Hypothalamus (tissue), 51 donors: ENCODE data around the gene ZNF547.

Experiments used
- DNase-seq, 51 donors: peaks; one replicate each; lab custom pipeline; 2025; lab: John Stamatoyannopoulos, UW

ZNF547 gene

DNA sequence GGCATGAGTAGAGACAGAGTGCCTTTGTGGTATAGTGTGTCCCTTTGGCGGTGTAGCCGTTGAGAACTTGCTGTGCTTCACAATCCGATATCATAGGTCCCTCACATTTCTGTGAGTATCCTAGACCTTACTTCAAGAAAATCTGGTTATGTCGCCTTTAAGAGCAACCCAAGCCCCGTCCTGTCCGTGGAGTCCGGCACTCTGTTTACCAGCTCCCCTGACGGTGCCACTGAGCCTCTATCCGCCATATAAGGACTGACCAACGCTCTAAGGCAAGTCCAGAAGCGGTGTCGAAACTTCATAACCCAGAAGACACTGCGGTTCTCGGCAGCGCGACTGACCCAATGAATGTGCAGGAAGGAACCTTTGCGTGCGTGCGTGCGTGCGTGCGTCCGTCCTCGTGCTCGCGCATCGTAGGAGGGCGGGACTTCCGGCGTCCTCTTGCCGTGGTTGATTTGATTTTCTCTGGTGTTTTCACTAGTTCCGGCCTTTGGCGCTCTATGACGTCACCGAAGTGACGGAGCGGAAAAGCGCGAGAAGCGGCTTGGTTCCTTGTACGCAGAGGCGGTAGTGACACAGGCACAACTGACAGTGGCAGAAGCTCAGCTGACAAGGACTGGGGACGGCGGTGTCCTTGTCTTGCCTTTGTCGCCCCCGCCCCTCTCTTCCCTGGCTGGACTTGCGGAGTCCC is at the start of gene ZNF547, which contains the start of gene TRAPPC2B:
Gene ZNF547 (plus strand): TSS at position 555 of the 691 bp plus-strand sequence. CDS start 5,005 bp downstream, outside the sequence.
Gene TRAPPC2B (plus strand): TSS at position 555 of the 691 bp plus-strand sequence. CDS start 1,283 bp downstream, outside the sequence.
- DNase-seq: peak; percentile 75 to 99 (median 97)

DNA sequence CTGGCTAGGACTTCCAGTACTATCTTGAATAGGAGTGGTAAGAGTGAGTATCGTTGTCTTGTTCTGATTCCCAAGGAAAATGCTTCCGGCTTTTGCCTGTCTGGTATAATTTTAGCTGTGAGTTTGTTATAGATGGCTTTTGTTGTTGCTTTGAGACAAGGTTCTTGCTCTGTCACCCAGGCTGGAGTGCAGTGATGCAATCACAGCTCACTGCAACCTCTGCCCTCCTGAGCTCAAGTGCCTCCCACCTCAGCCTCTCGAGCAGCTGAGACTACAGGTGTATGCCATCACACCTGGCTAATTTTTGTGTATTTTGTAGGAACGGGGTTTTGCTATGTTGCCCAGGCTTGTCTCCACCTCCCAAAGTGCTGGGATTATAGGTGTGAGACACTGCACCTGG is 49.2 kb upstream of the ZNF547 start:
- no peak for DNase-seq

DNA sequence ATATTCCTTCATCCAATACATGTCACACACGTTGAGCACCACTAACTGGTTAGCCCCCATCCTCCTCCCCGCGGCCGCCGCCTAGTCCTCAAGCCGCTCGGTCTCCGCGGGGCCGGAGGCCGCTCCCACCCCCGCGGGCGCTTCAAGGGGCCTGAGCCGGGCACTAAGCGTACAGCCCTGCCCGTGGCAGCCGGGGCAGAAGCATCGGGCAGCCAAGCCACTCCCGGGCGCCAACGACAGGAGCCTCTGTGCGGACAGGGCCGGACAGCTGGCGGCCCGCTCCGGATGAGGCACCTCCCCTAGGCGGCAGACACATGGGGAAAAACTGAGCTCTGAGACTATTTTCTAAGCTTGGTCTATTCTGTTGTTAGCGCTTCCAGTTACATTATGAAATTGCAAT is 45.8 kb upstream of the ZNF547 start:
- peak in 6 of 51 donors; percentile 3 to 20 (median 5) for DNase-seq

DNA sequence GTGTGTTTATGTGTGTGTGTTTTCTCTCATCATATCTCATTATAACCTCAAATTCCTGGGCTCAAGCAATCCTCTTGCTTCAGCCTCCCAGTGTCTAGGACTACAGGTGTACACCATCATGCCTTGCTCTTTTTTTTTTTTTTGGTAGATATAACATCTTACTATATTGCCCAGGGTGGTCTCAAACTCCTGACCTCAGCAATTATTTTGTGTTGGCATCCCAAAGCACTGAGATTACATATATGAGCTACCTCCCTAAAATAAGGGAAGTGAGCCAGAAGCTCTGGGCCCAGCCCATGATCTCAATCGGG is 43.5 kb upstream of the ZNF547 start:
- DNase-seq: no peak

DNA sequence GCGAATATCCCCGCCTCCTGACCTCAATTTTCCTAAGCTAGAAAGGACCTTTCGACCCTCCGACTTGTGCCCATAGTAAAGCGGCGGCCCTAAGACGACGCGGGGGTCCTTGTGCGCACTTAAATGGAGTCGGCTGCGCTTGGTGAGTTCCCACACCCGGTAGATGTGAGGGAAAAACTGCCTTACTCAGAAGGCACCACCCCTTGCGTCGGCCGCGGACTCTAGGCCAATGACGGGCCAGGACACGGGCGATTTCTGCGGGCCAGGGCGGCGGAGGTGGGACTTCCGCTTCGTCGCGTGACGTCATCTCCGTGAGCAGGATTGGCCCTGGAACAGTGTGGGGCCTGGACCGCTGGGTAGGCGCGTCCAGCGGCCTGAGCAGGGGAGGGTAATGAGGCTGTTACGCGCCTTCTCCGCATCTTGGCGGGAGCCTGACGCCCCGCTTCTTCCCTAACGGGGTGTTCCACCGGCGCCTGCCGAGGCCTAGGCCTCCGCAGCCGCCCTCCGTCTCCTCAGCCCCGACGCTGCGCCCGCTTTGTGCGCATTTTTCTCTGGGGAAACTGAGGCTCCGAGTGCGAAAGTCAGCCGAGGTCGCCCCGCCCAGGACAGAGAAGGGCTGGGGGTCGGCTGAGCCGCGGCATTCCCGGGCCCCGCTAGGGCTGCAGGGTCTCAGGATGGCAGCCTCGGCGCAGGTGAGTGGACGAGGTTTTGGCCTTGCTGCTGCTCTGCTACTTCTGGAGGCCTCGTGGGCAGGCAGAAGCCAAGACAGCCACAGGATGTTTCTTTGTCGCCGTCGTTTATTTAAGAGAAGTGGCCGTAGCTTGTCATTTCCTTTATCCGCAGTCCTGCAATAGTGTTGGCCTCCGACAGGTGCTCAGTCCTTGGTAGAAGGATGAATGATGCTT is 42.9 kb upstream of the ZNF547 start, which contains the start of gene ZNF543:
Gene ZNF543 (plus strand): TSS at position 293 of the 905 bp plus-strand sequence. CDS start 382 bp downstream, at position 675.
- peak; percentile 49 to 97 (median 92) for DNase-seq

DNA sequence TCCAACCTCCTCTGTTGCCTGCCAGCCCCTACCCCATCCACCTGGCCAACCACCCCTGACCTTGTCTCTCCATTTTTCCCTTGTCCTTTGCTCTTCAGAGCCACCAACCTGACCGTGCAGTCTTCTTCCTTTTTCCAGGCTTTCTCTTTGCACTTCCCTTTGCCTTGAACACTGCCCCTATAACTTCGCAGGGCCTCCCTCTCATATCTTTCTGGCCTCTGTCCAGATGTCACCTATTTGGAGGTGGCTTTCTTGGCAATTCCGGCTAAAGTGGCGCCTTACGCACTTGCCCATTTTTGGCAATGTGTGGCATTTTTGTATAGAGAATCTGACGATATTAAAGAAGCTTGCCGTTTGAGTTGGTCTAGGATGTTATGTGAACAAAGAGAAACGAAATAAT is 42.2 kb upstream of the ZNF547 start:
- no peak for DNase-seq

DNA sequence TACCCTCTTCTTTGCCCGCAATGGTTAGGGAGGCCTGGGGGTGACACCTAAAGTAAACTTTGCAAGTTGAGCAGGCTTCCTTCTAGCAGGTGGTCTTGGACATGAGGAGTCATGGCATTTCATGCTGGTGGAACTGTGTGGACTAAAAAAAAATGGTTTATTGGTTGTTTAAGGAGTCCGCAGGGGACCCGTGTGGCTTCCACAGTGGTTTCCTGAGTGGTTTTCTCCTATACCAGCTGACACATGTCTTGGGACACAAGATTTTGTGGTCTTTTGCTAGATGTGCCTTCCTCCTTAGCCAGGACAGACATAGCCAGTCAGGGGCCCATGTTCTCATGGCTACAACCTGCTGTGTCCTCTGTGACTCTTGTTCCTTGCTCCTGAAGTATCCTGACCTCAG is 41.6 kb upstream of the ZNF547 start:
- no peak for DNase-seq

DNA sequence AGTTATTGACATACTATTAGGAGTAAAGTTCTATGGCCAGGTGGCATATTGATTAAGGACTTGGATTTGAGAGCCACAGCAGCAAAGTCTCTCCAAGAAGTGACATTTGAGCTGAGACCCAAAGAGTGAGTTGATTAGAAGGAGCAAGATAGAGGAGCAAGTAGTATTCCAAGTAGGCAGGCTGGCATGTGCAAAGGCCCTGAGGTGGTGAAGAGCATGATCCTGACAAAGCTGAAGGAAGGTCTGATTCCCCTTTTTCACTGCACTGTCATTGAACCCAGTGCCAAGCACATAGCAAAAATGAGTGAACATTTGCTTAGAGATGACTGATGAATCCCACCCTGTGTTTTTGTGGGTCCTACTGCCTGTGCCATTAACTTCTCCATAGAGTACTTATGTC is 38.4 kb upstream of the ZNF547 start:
- no peak for DNase-seq

DNA sequence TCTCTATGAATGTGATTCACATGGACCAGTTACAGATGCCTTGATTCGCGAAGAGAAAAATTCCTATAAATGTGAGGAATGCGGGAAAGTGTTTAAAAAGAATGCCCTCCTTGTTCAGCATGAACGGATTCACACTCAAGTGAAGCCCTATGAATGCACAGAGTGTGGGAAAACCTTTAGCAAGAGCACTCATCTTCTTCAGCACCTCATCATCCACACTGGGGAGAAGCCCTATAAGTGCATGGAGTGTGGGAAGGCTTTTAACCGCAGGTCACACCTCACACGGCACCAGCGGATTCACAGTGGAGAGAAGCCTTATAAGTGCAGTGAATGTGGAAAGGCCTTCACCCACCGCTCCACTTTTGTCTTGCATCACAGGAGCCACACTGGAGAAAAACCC is 35.4 kb upstream of the ZNF547 start:
- no peak for DNase-seq

DNA sequence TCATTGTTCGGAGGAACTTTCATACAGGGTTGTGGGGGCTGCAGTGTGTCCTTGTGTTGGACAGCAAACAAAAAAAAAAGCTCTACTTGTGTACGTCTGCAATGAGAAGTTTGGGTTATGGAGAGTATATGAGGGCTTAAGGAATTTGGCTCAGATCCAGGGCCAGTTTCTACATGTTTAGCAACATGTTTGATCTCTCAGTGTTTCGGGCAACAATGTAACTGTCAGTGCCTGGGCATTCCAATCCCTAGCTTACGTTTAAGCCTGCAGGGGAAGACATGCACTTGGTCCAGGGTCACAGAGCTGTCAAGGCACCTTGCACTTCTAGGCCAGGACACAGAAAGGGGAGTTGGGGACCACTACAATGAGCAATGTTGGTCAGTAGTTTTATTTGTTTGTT is 29.2 kb upstream of the ZNF547 start:
- DNase-seq: no peak

DNA sequence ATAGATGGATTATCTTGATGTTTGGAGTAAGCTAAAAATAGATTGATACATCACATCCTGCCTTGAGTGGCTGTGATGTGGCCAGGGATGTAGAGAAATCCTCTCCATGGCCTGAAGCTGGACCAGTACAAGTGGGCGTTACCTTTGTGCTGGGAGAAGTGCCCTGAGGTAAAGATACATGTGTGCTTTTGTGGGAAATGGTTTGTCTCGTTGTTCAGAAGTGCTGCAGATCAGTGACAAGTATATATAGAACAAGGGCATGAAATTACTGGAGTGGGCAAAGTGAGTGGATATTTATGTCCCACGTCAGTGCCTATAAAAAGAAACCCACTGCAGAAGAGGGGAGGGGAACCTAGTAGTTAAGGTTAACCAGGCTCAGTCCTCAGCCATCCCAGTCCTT is 24.5 kb upstream of the ZNF547 start:
- DNase-seq: no peak

DNA sequence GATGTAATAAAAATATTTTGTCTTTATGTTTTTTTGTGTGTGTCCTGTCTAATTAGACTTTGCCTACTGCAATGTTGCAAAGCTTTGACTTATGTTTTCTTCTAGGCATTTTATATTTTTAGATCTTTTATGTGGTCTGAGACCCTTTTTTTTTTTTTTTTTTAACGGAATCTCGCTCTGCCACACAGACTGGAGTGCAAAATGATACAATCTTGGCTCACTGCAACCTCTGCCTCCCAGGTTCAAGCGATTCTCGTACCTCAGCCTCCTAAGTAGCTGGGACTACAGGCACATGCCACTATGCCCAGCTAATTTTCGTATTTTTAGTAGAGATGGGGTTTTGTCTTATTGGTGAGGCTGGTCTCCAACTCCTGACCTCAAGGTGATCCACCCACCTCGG is 20.8 kb upstream of the ZNF547 start:
- no peak for DNase-seq

DNA sequence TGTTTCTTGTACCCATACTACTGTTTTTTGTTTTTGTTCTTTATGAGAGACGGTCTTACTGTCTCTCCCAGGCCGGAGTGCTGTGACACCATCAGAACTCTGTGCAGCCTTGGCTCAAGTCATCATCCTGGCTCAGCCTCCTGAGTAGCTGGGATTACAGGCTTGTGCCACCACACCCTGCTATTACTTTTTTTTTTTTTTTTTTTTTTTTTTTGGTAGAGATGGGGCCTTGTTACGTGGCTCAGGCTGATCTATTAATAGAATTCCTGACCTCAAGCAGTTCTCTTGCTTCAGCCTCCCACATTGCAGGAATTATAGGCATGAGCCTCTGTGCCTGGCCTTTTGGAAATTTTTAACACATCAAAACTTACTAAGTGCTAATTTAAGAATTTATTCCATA is 15.2 kb upstream of the ZNF547 start:
- no peak for DNase-seq

DNA sequence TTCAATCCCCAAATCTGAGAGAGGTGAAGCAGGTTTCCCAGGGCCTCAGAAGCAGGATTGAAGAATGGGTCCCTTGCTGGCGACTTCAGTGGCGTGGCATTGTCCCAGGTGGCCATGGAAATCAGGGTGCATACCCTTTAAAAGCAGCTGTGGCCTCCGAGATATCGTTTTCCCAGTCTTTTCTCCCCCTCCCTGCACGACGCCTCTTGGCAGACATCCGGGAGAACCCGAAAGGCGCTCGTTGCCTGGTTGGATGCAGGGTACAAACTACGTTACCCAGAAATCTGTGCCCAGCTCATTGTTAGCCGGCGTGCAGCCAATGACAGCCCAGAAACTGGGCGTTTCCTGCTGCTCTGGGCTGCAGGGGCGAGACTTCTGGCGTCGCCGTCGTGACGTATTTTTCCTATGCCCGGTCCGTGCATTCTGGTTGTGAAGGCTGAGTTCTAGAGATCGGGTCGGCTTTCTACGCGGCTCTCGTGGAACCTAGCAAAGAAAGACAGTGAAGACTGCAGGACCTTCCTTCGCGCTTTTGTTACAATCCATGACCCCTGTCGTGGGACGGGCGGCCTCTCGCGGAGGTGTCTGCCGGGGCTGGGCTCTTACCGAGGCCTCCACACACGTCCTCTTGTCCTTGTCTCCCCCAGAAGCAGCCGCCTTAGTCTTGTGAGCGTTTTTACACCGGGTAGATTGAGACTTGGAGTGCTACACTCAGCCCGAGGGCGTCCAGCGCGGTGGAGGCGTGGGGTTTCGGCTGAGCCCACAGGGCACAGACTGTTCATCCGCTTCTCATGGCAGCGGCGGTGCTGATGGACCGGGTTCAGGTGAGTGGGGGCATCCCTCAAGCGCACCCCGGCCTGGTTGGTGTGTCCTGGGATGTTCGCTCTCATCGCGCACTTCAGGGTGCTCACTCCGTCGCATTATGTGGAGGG is 12.2 kb upstream of the ZNF547 start, which contains the start of gene ZNF304:
Gene ZNF304 (plus strand): TSS at position 395 of the 929 bp plus-strand sequence. CDS start 394 bp downstream, at position 789.
- DNase-seq: peak; percentile 40 to 97 (median 92)

DNA sequence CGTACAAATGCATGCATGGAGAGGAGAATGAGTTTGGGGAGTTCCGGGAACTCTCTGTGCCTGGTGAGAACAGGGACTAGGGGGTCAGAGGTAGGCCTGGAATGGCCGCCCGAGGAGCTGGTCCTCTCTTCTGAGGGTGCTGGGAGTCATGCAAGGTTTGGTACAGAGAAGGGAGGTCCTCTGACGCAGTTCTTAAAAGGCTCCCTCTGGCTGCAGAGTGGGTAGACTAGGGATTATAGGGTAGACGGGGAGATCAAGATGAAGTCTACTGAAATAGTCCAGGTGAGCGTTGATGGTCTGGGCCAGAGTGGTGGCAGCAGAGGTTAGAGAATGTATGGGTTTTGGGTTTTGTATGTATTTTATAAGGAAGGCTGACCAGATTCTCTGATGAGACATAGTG is 11.5 kb upstream of the ZNF547 start:
- DNase-seq: no peak

DNA sequence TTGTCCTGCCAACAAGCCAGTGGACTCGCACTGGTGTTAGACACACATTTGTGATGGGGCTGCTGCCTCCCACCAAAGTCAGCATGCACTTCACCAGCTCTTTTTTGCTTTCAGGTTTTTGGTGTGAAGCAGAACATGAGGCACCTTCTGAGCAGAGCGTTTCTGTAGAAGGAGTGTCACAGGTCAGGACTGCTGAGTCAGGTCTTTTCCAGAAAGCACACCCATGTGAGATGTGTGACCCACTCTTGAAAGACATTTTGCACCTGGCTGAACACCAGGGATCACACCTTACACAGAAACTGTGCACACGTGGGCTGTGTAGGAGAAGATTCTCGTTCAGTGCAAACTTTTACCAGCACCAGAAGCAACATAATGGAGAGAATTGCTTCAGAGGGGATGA is 7.4 kb upstream of the ZNF547 start:
- DNase-seq: no peak

DNA sequence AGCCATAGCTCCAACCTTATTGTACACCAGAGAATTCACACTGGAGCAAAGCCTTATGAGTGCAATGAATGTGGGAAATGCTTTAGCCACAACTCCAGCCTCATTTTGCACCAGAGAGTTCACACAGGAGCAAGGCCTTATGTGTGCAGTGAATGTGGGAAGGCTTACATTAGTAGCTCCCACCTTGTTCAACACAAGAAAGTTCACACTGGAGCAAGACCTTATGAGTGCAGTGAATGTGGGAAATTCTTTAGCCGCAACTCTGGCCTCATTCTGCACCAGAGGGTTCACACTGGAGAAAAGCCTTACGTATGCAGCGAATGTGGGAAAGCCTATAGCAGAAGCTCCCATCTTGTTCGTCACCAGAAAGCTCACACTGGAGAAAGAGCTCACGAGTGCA is 5.9 kb upstream of the ZNF547 start:
- DNase-seq: no peak

DNA sequence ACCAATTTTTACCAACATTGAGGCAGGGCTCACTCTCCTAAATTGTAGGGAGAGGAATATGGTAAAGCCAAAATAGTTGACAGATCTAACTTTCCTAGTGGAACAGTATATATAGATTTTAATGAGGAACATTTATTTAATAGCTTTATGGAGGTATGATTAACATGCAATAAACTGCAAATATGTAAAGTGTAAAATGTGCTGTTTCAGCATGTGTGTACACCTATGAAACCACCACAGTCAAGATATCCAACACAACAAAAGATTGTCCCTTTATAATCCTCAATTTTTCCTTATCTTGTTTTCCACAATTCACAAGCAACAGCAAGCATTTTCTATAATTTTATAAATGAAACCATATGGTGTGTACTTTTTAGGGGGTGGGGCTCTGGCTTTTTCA is 4.1 kb upstream of the ZNF547 start:
- DNase-seq: no peak

DNA sequence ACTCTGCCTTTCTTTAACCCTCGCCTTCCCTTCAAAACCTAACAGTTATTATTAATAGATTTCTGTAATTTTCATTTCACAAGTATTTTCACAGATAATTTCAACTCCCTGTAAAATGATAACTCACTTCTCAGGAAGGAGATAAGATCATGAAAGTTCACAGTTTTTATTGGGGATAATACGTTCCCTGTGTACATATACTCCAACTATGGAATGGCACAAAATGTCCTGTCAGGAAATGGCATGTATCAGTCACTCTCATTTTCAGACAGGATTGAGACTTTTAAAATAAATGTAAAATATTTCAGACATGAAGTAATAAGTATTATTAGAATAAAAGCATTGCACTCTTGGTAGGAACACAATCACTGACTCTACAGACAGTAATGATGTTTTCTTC is 932 bp upstream of the ZNF547 start:
- no peak for DNase-seq

DNA sequence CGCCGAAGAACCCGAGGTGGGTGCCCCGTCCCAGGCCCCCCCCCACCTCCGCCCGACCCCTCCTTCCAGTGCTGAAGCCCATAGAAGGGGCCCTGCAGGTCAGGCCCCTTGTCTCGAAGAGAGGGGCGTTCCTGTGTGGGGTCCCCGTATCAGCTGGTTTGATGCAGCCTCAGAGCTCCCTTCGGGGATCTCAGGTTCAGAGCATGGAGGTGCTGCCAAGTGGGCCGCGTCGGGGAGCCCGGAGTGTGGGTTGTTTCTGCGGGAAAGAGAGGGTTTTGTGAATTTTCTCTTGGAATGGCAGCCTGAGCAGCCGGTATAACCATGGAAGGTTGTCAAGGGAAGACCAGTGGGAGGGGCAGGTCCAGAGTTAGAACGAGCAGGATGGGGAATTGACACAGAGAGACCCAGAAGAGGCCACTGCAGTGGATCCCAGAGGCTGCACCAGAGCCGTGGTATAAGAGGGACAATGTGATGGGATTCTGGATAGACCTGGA is 384 bp downstream of the ZNF547 start:
- peak in 4 of 51 donors; percentile 1 to 40 (median 24) for DNase-seq
